ENCODE measurements around the gene NOVA1.

- TF ChIP-seq CTCF (IDR thresholded peaks at IDR 0.05; ENCODE audit: low read depth, low read length, missing input control) (no peak), JUND (IDR thresholded peaks at IDR 0.05) (no peak)
- TF ChIP-seq, protein P1, sequence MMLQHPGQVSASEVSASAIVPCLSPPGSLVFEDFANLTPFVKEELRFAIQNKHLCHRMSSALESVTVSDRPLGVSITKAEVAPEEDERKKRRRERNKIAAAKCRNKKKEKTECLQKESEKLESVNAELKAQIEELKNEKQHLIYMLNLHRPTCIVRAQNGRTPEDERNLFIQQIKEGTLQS (IDR thresholded peaks at IDR 0.05), result no peak
Observed at GRCh38 chr14:26427097-26427496, 170.7 kb downstream of the NOVA1 start.

Data from liver (tissue), 3 donors.